ENCODE measurements around the gene RPL7L1.

Gene RPL7L1

DNA sequence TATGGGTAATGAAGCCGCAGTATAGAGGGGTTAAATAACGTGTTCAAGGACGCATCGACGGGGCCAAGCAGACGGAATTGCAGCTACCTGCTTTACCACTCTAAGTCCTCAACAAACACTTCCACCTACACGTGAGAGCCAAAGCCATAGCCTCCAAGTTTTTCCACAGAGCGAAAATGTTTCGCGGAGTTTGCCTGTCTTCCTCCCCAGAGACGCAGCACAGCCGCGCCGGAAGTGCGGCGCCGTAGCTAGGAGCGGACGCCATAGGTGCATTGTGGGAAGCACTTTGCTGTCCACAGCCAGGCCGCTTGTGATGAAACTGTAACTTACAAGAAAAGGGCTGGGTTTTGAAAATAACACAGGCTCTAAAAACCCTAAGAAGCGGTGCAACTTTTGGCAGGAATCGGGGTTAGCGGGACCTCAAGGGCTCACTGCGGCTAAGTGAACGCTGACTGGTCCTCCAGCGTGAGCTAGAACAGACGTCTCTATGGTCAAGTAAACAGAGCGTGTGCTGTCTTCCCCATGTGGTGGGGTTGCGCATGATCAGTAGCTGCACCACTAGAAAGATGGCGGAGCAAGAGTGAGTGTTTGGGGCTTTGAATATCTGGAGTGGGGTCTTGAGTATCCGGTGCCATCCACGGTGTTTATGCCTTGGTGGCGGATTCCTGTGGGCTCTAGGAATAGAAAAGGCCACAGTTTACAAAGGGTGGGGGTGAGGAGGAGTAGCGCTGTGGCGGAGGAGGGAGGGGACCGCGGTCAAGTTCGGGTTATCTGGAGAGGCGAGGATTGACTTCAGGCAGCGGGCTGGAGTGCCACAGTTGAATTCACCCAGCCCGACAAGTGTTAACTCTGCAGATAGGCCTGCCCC lies at the start of gene RPL7L1:
RPL7L1 (plus strand) TSS at position 245 of the 868 bp plus-strand sequence; CDS start at position 540, 295 bp downstream.
- TF ChIP-seq, protein P1, sequence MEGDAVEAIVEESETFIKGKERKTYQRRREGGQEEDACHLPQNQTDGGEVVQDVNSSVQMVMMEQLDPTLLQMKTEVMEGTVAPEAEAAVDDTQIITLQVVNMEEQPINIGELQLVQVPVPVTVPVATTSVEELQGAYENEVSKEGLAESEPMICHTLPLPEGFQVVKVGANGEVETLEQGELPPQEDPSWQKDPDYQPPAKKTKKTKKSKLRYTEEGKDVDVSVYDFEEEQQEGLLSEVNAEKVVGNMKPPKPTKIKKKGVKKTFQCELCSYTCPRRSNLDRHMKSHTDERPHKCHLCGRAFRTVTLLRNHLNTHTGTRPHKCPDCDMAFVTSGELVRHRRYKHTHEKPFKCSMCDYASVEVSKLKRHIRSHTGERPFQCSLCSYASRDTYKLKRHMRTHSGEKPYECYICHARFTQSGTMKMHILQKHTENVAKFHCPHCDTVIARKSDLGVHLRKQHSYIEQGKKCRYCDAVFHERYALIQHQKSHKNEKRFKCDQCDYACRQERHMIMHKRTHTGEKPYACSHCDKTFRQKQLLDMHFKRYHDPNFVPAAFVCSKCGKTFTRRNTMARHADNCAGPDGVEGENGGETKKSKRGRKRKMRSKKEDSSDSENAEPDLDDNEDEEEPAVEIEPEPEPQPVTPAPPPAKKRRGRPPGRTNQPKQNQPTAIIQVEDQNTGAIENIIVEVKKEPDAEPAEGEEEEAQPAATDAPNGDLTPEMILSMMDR (IDR thresholded peaks at IDR 0.05; ENCODE audit: low read depth, low read length) = no peak
- peak within 1 kb of the TSS; percentile 79 for H3K4me3 ChIP-seq (ENCODE audit: low read depth, low read length)

DNA sequence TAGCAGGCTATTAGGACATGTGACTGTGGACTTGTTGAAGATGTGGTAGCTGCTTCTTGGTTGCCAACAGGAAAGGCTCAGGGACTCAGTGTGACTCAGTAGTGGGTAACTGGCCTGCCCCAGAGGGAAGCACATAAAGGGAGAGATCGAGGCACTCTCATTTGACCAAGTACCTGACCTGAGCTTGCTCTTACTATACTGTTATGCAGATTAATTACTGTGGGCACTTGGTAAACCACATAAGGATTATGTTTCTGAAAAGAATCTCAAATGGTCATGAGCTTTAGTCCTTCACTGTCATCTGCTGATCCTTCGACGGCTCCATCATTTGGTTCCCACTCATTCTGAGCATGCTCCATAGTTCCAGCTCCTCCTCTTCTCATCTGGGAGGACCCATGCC lies 48.2 kb upstream of the RPL7L1 start:
- no peak overlapping the region for H3K4me3 ChIP-seq (ENCODE audit: low read depth, low read length)
- TF ChIP-seq, protein P1 (IDR thresholded peaks at IDR 0.05; ENCODE audit: low read depth, low read length) = no peak

DNA sequence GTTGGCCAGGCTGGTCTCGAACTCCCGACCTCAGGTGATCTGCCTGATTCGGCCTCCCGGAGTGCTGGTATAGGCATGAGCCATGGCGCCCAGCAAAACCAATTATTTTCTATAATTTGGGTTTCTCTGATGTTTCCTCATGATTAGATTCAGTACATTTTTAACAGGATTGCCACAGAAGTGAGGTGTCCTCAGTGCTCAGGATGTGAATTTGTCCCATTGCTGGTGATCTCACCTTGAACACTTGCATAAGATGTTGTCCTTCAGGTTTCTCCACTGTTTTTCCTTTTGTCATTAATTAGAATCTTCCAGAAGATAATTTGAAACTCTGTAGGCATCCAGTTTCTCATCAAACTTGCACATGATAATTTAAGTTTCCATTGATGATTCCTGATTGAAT lies 45.4 kb upstream of the RPL7L1 start:
- TF ChIP-seq, protein P1 (IDR thresholded peaks at IDR 0.05; ENCODE audit: low read depth, low read length) = no peak
- H3K4me3 ChIP-seq (ENCODE audit: low read depth, low read length) = no peak overlapping the region

DNA sequence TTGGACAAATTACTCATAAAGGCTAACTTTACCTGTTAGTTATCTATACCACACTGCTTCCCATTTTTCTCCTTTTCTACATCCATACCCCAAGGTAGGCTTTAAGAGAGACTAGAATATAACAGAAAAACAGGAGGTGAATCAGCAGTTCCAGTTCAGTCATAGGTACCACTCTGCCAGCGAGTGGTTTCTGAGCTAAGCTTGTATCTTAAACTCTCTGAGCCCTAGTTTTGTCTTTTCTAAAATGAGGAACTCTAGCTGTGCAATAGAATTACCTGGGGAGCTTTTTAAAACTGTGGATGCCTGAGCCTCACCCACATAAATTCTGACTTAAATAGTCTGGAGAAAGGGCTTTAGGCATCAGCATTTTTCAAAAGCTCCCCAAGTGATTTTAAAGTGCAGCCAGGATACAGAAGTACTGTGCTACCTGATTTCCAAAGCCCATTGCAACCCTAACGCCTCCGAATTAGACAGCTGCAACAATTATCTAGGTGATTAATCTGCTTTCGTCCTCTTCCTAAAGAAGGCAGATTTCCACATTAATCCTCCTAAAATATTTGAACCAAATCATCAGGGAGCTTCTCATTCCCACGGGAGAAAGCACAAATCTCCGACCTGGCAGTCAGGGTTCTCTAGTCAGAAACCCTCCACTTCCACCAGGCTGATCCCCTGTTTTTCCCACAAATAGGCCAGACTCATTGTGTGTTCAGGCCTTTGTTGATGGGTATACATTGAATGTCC lies 37.4 kb upstream of the RPL7L1 start:
- TF ChIP-seq, protein P1 (IDR thresholded peaks at IDR 0.05; ENCODE audit: low read depth, low read length) = no peak
- H3K4me3 ChIP-seq (ENCODE audit: low read depth, low read length) = no peak overlapping the region

DNA sequence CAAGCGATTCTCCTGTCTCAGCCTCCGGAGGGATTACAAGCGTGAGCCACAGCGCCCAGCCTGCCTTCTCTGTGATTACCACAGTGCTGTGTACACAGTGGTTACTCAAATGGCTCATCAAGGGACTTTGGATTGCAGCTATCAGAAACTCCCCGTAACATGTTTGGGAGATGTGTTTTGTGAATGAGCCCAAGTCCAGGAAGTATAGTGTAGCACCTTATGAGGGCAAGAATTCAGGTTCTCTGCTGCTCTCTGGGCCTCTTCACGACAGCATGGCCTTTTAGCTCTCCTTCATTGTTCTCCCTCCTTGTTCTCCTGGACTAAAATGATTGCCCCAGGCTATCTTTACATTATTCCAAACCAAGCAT lies 34.1 kb upstream of the RPL7L1 start:
- TF ChIP-seq, protein P1 (IDR thresholded peaks at IDR 0.05; ENCODE audit: low read depth, low read length) = no peak

DNA sequence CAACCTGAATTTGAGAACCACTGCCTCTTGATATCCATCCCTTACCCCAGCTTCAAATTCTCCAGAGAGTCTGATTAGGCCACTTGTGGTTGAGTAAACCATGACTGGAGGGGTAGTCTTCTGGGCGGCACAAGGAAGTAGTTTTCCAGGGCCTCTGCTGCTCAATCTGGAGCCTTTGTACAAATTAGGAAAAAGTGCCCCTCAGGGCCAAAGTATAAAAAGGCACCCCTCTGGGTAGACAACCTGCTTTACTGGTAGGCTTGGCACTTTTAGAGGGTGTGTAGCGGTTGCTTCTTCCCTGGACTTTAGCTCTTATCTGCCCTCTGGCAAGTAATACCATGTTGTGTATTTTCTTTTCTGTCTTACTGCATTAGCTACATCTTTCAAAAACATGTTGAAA lies 32.9 kb upstream of the RPL7L1 start:
- no peak overlapping the region for H3K4me3 ChIP-seq (ENCODE audit: low read depth, low read length)
- TF ChIP-seq, protein P1 (IDR thresholded peaks at IDR 0.05; ENCODE audit: low read depth, low read length) = no peak

More for the DNA sequence above, 34.1 kb upstream of the RPL7L1 start:
- H3K4me3 ChIP-seq (ENCODE audit: low read depth, low read length) = no peak overlapping the region

DNA sequence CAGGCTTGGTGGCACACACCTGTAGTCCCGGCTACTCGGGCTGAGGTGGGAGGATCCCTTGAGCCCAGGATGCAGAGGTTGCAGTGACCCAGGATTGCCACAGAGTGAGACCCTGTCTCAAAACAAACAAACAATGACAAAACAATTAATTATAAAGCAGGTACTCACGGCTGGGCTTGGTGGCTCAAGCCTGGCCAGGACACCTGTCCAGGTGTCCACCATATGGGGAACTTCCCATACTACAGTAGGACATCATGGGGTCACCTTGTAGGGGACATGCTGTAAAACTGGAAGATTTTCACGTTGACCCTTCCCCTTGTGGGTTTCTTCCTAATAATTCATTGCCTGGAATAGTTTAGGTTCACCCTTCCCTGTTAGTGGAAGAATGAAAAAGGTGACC lies 30.7 kb upstream of the RPL7L1 start:
- TF ChIP-seq, protein P1 (IDR thresholded peaks at IDR 0.05; ENCODE audit: low read depth, low read length) = no peak
- no peak overlapping the region for H3K4me3 ChIP-seq (ENCODE audit: low read depth, low read length)
